ENCODE data around the gene ZBTB2.
"Not testable (repeated sequence)": the region's sequence is repeated elsewhere in the genome, so short reads cannot be mapped to it uniquely, and the experiment has no call there.

The ZBTB2 gene

DNA sequence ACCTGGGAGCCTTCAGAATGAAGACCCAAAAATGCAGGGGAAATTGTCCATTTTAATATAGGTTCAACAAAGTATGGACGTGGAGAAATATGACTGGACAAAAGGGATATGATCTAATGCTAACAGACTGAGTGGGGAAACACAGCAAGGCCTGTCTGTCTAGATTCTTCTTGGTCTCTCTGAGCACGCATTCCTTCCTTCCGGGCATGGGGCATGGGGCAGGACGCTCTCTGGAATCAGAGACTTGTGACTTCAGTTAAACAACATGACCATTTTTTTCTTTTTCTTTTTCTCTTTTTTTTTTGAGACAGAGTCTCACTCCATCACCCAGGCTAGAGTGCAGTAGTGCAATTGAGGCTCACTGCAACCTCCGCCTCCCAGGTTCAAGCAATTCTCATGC, 31.9 kb downstream of the ZBTB2 start:
- no peak for ATAC-seq
- H3K4me1 Mint-ChIP-seq = no peaks in the 10 kb centered on the region
- no peak overlapping the region for H3K27ac Mint-ChIP-seq
- no peaks in the 10 kb centered on the region for H3K27me3 Mint-ChIP-seq
- no peaks in the 10 kb centered on the region for H3K9me3 Mint-ChIP-seq
- H3K36me3 Mint-ChIP-seq = peaks cover 29% of the 10 kb centered on the region
- no peak overlapping the region for H3K4me3 Mint-ChIP-seq

DNA sequence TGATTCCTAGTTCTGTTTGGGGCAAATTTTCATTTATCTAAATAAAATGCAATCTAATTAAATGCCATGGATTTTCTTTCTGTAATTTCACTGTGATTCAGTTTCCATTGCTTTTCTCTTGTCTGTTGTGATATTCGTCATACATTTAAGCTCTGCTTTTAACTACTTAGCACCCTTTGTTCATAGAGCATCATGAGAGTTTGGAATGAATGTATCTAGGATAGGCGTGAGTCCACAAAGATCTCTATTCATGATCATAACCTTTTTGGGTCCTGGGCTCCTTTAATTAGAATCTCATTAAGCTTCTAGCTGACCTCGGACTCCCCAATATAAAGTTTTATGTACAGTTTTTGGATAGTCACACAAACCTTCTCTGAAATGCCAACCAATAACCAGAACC, 32.9 kb downstream of the ZBTB2 start:
- Mint-ChIP-seq H3K27ac (no peak overlapping the region), H3K4me1 (no peaks in the 10 kb centered on the region), H3K36me3 (peaks cover 23% of the 10 kb centered on the region), H3K4me3 (no peak overlapping the region), H3K9me3 (no peaks in the 10 kb centered on the region), H3K27me3 (no peaks in the 10 kb centered on the region)
- no peak for ATAC-seq

DNA sequence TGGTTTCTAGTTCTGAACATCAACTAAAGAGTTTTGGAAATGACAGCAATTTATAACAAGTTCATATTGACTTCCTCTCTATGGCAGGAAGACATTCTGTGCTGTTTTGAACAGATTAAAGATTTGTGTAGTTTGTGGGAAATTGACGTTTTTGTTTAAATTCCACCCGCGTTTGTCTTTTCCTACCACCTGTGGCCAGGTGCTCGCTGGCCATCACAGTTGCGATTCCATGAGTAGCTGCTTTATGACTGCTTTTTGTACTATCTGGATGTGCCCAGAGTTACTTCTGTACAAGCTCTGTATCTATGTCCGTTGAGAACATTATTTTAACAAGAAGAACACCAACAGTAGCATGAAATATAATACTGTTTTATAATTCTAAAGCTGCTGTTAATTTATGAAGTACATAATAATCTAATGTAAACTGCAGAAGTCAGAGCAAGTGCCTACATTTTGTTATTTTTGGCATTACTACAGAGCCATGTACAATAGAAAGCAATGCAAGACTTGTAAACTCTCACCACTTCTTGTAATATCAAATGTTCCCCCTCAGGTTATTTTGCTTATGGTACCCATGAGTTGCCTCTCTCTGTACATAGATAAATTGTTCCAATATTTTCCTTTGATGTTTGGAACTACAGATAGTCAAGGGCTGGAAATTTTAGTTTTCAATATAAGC, 33.5 kb downstream of the ZBTB2 start:
- H3K4me1 Mint-ChIP-seq = no peaks in the 10 kb centered on the region
- no peak for ATAC-seq
- no peak overlapping the region for H3K4me3 Mint-ChIP-seq
- no peak overlapping the region for H3K27ac Mint-ChIP-seq
- peaks cover 22% of the 10 kb centered on the region for H3K36me3 Mint-ChIP-seq
- no peaks in the 10 kb centered on the region for H3K27me3 Mint-ChIP-seq
- no peaks in the 10 kb centered on the region for H3K9me3 Mint-ChIP-seq

DNA sequence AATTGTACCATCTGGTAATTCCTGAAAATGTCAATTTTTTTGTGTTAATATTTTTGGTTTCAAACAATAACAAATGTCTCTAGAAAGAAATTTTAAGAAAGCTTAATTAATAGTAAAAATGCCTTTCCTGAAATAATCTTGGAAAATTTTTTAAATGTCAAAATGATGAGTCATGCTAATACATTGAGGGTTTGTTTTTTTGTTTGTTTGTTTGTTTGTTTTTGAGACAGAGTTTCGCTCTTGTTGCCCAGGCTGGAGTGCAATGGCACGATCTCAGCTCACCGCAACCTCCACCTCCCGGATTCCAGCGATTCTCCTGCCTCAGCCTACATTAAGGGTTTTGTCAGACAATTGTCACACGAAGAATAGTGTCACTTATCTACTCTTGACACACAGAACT, 34.4 kb downstream of the ZBTB2 start:
- not testable (repeated sequence) for H3K27me3 Mint-ChIP-seq, H3K27ac Mint-ChIP-seq, H3K4me1 Mint-ChIP-seq, H3K9me3 Mint-ChIP-seq, H3K4me3 Mint-ChIP-seq, ATAC-seq
- peaks cover 12% of the 10 kb centered on the region for H3K36me3 Mint-ChIP-seq

DNA sequence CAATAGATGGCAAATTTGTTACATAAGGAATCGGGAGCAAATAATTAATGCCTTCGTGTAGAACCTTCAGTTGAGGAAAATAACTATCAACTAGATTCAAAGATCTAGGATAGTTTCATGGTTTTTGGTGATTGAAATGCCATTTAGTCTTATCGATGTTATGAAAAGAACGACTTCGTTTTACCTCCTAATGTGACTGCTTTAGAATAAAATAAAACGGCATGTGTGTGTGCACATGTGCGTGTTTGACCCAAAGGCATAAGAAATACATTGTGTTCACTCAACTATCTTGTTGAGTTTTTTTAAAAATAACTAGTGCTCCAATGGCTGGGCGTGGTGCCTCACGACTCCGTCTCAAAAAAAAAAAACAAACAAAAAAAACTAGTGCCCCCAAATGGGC, 37.6 kb downstream of the ZBTB2 start:
- no peak for ATAC-seq
- no peaks in the 10 kb centered on the region for H3K27me3 Mint-ChIP-seq
- no peak overlapping the region for H3K4me3 Mint-ChIP-seq
- H3K27ac Mint-ChIP-seq = no peak overlapping the region
- peaks cover 22% of the 10 kb centered on the region for H3K36me3 Mint-ChIP-seq
- no peaks in the 10 kb centered on the region for H3K9me3 Mint-ChIP-seq
- H3K4me1 Mint-ChIP-seq = no peaks in the 10 kb centered on the region

DNA sequence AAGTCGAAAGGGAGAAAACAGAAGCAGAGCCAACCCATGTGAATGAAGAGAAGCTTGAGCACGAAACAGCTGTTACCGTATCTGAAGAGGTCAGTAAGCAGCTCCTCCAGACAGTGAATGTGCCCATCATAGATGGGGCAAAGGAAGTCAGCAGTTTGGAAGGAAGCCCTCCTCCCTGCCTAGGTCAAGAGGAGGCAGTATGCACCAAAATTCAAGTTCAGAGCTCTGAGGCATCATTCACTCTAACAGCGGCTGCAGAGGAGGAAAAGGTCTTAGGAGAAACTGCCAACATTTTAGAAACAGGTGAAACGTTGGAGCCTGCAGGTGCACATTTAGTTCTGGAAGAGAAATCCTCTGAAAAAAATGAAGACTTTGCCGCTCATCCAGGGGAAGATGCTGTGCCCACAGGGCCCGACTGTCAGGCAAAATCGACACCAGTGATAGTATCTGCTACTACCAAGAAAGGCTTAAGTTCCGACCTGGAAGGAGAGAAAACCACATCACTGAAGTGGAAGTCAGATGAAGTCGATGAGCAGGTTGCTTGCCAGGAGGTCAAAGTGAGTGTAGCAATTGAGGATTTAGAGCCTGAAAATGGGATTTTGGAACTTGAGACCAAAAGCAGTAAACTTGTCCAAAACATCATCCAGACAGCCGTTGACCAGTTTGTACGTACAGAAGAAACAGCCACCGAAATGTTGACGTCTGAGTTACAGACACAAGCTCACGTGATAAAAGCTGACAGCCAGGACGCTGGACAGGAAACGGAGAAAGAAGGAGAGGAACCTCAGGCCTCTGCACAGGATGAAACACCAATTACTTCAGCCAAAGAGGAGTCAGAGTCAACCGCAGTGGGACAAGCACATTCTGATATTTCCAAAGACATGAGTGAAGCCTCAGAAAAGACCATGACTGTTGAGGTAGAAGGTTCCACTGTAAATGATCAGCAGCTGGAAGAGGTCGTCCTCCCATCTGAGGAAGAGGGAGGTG, 38.7 kb downstream of the ZBTB2 start:
- no peak for ATAC-seq
- Mint-ChIP-seq H3K36me3 (peaks cover 19% of the 10 kb centered on the region), H3K27ac (no peak overlapping the region), H3K27me3 (no peaks in the 10 kb centered on the region), H3K9me3 (no peaks in the 10 kb centered on the region), H3K4me1 (no peaks in the 10 kb centered on the region), H3K4me3 (no peak overlapping the region)

DNA sequence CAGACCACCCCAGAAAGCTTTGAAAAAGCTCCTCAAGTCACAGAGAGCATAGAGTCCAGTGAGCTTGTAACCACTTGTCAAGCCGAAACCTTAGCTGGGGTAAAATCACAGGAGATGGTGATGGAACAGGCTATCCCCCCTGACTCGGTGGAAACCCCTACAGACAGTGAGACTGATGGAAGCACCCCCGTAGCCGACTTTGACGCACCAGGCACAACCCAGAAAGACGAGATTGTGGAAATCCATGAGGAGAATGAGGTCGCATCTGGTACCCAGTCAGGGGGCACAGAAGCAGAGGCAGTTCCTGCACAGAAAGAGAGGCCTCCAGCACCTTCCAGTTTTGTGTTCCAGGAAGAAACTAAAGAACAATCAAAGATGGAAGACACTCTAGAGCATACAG, 39.6 kb downstream of the ZBTB2 start:
- Mint-ChIP-seq H3K27ac (no peak overlapping the region), H3K27me3 (peaks cover 6% of the 10 kb centered on the region), H3K9me3 (no peaks in the 10 kb centered on the region), H3K4me3 (no peak overlapping the region), H3K36me3 (peaks cover 19% of the 10 kb centered on the region), H3K4me1 (no peaks in the 10 kb centered on the region)
- no peak for ATAC-seq

DNA sequence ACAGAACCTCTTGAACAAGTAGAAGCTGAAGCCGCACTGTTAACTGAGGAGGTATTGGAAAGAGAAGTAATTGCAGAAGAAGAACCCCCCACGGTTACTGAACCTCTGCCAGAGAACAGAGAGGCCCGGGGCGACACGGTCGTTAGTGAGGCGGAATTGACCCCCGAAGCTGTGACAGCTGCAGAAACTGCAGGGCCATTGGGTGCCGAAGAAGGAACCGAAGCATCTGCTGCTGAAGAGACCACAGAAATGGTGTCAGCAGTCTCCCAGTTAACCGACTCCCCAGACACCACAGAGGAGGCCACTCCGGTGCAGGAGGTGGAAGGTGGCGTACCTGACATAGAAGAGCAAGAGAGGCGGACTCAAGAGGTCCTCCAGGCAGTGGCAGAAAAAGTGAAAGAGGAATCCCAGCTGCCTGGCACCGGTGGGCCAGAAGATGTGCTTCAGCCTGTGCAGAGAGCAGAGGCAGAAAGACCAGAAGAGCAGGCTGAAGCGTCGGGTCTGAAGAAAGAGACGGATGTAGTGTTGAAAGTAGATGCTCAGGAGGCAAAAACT, 40.1 kb downstream of the ZBTB2 start:
- H3K36me3 Mint-ChIP-seq = peaks cover 19% of the 10 kb centered on the region
- peaks cover 11% of the 10 kb centered on the region for H3K27me3 Mint-ChIP-seq
- H3K9me3 Mint-ChIP-seq = no peaks in the 10 kb centered on the region
- H3K27ac Mint-ChIP-seq = no peak overlapping the region
- H3K4me3 Mint-ChIP-seq = no peak overlapping the region
- ATAC-seq = no peak
- no peaks in the 10 kb centered on the region for H3K4me1 Mint-ChIP-seq

DNA sequence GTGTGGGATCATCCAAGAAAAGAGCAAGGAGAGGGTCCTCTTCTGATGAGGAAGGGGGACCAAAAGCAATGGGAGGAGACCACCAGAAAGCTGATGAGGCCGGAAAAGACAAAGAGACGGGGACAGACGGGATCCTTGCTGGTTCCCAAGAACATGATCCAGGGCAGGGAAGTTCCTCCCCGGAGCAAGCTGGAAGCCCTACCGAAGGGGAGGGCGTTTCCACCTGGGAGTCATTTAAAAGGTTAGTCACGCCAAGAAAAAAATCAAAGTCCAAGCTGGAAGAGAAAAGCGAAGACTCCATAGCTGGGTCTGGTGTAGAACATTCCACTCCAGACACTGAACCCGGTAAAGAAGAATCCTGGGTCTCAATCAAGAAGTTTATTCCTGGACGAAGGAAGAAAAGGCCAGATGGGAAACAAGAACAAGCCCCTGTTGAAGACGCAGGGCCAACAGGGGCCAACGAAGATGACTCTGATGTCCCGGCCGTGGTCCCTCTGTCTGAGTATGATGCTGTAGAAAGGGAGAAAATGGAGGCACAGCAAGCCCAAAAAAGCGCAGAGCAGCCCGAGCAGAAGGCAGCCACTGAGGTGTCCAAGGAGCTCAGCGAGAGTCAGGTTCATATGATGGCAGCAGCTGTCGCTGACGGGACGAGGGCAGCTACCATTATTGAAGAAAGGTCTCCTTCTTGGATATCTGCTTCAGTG, 40.8 kb downstream of the ZBTB2 start:
- H3K9me3 Mint-ChIP-seq = no peaks in the 10 kb centered on the region
- no peak for ATAC-seq
- peaks cover 17% of the 10 kb centered on the region for H3K27me3 Mint-ChIP-seq
- peaks cover 19% of the 10 kb centered on the region for H3K36me3 Mint-ChIP-seq
- no peaks in the 10 kb centered on the region for H3K4me1 Mint-ChIP-seq
- H3K4me3 Mint-ChIP-seq = no peak overlapping the region
- no peak overlapping the region for H3K27ac Mint-ChIP-seq

DNA sequence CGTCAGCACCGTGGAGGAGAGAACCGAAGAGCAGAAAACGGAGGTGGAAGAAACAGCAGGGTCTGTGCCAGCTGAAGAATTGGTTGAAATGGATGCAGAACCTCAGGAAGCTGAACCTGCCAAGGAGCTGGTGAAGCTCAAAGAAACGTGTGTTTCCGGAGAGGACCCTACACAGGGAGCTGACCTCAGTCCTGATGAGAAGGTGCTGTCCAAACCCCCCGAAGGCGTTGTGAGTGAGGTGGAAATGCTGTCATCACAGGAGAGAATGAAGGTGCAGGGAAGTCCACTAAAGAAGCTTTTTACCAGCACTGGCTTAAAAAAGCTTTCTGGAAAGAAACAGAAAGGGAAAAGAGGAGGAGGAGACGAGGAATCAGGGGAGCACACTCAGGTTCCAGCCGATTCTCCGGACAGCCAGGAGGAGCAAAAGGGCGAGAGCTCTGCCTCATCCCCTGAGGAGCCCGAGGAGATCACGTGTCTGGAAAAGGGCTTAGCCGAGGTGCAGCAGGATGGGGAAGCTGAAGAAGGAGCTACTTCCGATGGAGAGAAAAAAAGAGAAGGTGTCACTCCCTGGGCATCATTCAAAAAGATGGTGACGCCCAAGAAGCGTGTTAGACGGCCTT, 41.6 kb downstream of the ZBTB2 start:
- H3K4me1 Mint-ChIP-seq = no peaks in the 10 kb centered on the region
- H3K27me3 Mint-ChIP-seq = peaks cover 18% of the 10 kb centered on the region
- no peaks in the 10 kb centered on the region for H3K9me3 Mint-ChIP-seq
- no peak overlapping the region for H3K4me3 Mint-ChIP-seq
- peaks cover 19% of the 10 kb centered on the region for H3K36me3 Mint-ChIP-seq
- ATAC-seq = no peak
- H3K27ac Mint-ChIP-seq = no peak overlapping the region

DNA sequence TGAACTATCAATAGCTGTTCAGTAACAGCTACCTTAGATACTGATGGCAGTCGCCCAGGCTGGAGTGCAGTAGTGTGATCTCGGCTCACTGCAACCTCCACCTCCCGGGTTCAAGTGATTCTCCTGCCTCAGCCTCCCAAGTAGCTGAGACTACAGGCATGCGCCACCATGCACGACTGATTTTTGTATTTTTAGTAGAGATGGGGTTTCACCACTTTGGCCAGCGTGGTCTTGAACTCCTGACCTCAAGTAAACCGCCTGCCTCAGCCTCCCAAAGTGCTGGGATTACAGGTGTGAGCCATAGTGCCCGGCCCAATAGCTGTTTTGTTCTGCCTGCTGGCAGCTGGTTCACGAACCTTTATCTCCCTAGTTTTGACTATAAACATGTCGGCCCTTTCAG, 48.6 kb downstream of the ZBTB2 start:
- not testable (repeated sequence) for H3K36me3 Mint-ChIP-seq, ATAC-seq, H3K4me3 Mint-ChIP-seq, H3K4me1 Mint-ChIP-seq, H3K27ac Mint-ChIP-seq, H3K9me3 Mint-ChIP-seq
- peaks cover 38% of the 10 kb centered on the region for H3K27me3 Mint-ChIP-seq

DNA sequence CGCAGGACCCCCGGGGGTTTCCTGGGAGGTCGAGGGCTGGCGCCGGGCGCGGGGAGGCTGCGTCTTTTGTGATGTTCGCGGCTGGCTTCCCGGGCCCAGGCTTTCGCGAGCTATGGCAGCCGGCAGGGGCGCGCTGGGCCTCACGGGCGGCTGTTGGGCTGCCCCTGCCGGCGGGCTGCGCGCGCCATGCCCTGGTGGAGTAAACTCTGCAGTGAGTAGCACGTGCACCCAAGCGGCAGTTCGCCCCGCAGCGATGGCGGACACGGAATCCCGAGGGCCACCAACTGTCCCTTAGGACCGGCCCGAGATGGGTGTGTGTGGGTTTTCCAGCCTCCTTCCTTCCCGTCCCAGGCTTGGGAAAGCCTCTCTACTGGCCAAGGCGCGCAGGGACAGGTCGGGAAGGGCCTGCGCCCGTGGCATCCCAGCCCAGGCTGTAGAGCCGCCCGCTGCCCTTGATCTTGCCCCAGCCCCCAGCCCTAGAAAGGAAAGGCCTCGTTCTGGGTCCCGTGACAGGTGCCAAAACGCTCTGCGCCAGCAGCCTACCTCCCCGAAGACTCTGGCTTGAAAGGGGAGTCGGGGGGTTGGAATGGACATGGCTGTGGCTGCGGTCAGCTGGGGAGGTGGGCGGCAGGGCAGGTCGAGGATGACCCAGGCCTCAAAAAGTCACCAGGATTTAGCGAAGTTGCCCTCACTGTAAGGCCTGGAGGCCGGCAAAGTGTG, 49.7 kb downstream of the ZBTB2 start:
- no peak for ATAC-seq
- peaks cover 39% of the 10 kb centered on the region for H3K27me3 Mint-ChIP-seq
- H3K9me3 Mint-ChIP-seq = no peaks in the 10 kb centered on the region
- H3K27ac Mint-ChIP-seq = no peak overlapping the region
- H3K36me3 Mint-ChIP-seq = no peaks in the 10 kb centered on the region
- H3K4me3 Mint-ChIP-seq = no peak overlapping the region
- H3K4me1 Mint-ChIP-seq = no peaks in the 10 kb centered on the region

DNA sequence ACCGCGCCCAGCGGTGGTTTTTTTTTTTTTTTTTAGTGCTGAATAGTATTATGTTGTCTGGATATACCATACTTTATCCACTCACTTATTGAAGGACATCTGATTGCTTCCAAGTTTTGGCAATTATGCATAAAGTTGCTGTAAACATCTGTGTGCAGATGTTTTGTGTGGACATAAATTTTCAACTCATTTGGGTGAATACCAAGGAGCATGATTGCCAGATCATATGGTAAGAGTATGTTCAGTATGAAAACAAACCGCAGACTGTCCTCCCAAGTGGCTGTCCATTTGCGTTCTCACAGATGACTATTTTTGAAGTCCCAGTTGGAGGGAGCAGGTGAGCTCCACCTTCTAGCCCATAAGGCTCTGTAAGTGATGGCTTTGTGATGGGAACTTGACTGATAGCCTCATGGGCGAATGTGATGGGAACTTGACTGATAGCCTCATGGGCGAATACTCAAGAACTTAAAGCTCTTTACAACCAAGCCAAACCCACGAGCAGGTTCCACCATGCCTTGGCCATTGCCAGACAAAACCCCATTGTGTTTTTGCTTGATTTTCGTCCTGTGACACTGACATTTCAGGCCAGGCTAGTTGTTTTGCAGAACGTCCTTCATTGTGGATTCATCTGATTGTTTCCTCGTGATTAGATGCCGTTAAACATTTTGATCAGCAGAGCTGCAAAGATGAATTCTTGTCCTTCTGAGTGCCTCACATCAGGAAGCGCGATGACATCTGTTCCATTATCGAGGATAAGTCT, 51.0 kb downstream of the ZBTB2 start:
- Mint-ChIP-seq H3K36me3 (no peaks in the 10 kb centered on the region), H3K4me1 (no peaks in the 10 kb centered on the region), H3K27me3 (peaks cover 40% of the 10 kb centered on the region), H3K4me3 (no peak overlapping the region), H3K9me3 (no peaks in the 10 kb centered on the region), H3K27ac (no peak overlapping the region)
- no peak for ATAC-seq

DNA sequence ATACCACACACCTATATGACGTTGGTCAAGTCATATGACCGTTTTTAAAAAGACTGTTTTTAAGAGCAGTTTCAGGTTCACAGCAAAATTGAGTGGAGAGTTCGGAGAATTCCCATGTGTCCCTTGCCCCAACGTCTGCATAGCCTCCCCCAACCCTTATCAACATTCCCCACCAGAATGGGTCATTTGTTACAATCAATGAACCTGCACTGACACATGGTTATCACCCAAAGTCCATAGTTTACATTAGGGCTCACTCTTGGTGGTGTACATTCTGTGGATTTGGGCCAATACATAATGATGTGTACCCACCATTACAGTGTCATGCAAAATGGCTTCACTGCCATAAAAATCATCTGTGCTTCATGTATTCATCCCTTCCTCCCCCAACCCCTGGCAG, 52.0 kb downstream of the ZBTB2 start:
- no peak for ATAC-seq
- H3K4me3 Mint-ChIP-seq = no peak overlapping the region
- H3K27me3 Mint-ChIP-seq = peaks cover 41% of the 10 kb centered on the region
- no peaks in the 10 kb centered on the region for H3K9me3 Mint-ChIP-seq
- H3K4me1 Mint-ChIP-seq = no peaks in the 10 kb centered on the region
- H3K27ac Mint-ChIP-seq = no peak overlapping the region
- H3K36me3 Mint-ChIP-seq = no peaks in the 10 kb centered on the region

Data from stimulated activated memory B cell treated with anti-CD40 and anti-IgM and Interleukin-4, amounts not matched to agents 10 μg/mL and 1 μg/mL and 100 μg/mL, for 72 hours (primary cell).